Measurements from ENCODE around the gene KCNQ4. TPM values are rescaled to one million over a fixed set of nuclear protein-coding genes. Genes with fewer than 3 reads are reported as not detected.

Gene KCNQ4
- total and polyA plus RNA-seq, 12 donors: 1.0 to 3.4 (median 2.1) TPM

- no peak for DNase-seq
- H3K36me3 ChIP-seq: no peaks in the 10 kb centered on the region
- peaks cover 18 to 65% (median 48%) of the 10 kb centered on the region in 9 donors for H3K4me1 ChIP-seq
- peak overlapping the region in 6 of 10 donors; percentile 45 to 84 (median 74) for H3K27ac ChIP-seq
- no peak overlapping the region for H3K4me3 ChIP-seq
- TF ChIP-seq CTCF (IDR thresholded peaks at IDR 0.05): no peak
- intact Hi-C loops (cut with DNase I): no loop called here
- ATAC-seq: no peak
- no peaks in the 10 kb centered on the region for H3K9me3 ChIP-seq
- 92 to 100% methylated on average over 3 of the region's 3 CpGs for WGBS, 2 donors
- no peaks in the 10 kb centered on the region for H3K27me3 ChIP-seq
These were observed 19.9 kb downstream of the KCNQ4 start for GRCh38 chr1:40803447-40803846.

DNA sequence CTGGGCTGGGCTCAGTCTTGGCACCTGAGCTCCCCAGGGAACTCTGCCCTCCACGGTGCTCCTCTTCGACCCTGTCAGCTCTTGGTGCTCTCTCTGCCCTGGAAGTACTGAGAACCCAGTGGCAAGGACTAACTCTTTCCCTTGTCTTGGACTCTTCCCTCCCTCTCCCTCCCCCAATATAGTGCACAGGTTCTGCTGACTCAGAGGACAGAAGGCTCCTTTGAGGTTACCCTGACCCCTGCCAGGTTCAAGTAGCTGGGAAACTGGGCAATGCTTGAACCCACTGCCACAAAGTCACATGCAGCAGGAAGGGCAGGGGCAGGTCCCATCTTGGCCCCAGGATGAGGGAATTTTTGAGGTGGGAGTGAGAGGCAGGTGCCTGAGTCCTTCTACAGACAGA lies 20.3 kb downstream of the KCNQ4 start:
- H3K27ac ChIP-seq: peak overlapping the region in 1 of 10 donors; percentile 82
- 60 to 71% methylated on average over 2 of the region's 2 CpGs for WGBS, 2 donors
- no peak for TF ChIP-seq CTCF (IDR thresholded peaks at IDR 0.05)
- H3K4me1 ChIP-seq: peaks cover 21 to 66% (median 52%) of the 10 kb centered on the region in 9 donors
- H3K9me3 ChIP-seq: no peaks in the 10 kb centered on the region
- intact Hi-C loops (cut with DNase I): no loop called here
- H3K4me3 ChIP-seq: no peak overlapping the region
- H3K36me3 ChIP-seq: no peaks in the 10 kb centered on the region
- ATAC-seq (no peak), DNase-seq (no peak)
- H3K27me3 ChIP-seq: no peaks in the 10 kb centered on the region

DNA sequence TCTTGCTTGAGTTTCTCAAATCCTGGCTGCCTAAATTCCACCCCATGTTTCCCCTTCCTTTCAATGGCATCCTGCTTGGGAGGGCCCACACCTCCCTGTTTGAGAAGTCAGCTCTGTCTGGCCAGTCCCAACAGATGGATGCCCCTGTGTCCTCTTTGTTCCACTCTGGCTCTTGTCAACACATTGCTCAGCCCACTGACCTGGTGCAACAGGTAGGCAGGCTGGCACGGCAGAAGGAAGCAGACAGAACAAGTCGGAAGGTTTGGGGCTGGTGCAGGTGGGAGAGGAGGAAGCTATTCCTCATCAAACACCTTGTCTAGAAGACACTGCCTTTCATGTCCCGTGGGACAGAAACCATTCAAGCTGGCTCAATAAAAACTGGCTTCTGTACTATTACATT lies 22.7 kb downstream of the KCNQ4 start:
- H3K9me3 ChIP-seq: no peaks in the 10 kb centered on the region
- H3K36me3 ChIP-seq: no peaks in the 10 kb centered on the region
- H3K27me3 ChIP-seq: no peaks in the 10 kb centered on the region
- WGBS, 2 donors: 90 to 94% methylated on average over 3 of the region's 3 CpGs
- TF ChIP-seq CTCF (IDR thresholded peaks at IDR 0.05): no peak
- ATAC-seq: no peak
- H3K27ac ChIP-seq: peak overlapping the region in 1 of 10 donors; percentile 77
- H3K4me3 ChIP-seq: no peak overlapping the region
- intact Hi-C loops (cut with DNase I): no loop called here
- no peak for DNase-seq
- peaks cover 12 to 52% (median 38%) of the 10 kb centered on the region in 9 donors for H3K4me1 ChIP-seq

GRCh38 chr1:40806731-40807695 lies 23.4 kb downstream of the KCNQ4 start:
- Histone ChIP-seq H3K9me3 (no peaks in the 10 kb centered on the region), H3K27ac (peak overlapping the region in 9 of 10 donors; percentile 6 to 77 (median 39)), H3K36me3 (no peaks in the 10 kb centered on the region), H3K27me3 (no peaks in the 10 kb centered on the region), H3K4me3 (peak overlapping the region in 1 of 10 donors; percentile 7), H3K4me1 (peaks cover 12 to 44% (median 30%) of the 10 kb centered on the region in 9 donors)
- intact Hi-C loops (cut with DNase I): no loop called here
- 44 to 54% methylated on average over 20 of the region's 20 CpGs for WGBS, 2 donors
- TF ChIP-seq CTCF (IDR thresholded peaks at IDR 0.05): no peak
- ATAC-seq (peak; percentile 32 to 83 (median 68)), DNase-seq (peak; percentile 43 to 62)
